GM10266 (cell line): ENCODE results near the gene TMEM204.

Experiments used
- DNase-seq: peaks from one replicate; pipeline ENCODE4 v3.0.0; 2012; ENCODE audit errors: extremely low spot score
- TF ChIP-seq, protein P1 (sequence below): IDR thresholded peaks from 2 replicates; pipeline ENCODE4 v1.5.1; 2012; ENCODE audit warnings: mild to moderate bottlenecking, low read depth; ENCODE audit not compliant: control insufficient read depth, insufficient read depth; ENCODE audit errors: missing control alignments

Gene TMEM204

DNA sequence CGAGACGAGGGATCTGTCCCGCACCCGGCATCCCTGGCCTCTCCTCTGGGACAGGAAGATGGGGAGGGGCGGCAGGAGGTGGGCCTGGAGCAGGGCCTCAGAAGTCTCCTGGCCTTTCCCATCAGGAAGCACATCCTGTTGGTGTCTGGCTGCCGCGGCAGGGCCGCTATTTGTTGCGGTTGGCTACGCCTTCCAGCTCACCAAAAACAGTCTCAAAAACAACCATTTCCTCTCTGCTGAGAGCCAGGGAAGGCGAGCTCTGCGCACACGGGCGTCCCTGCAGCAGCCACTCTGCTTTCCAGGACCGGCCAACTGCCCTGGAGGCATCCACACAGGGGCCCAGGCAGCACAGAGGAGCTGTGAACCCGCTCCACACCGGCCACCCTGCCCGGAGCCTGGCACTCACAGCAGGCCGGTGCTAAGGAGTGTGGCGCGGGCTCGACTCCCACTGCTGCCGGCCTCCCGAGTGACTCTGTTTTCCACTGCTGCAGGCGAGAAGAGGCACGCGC lies at the start of gene TMEM204:
Gene TMEM204, plus strand, starts transcription at position 224 of the 509 bp plus-strand sequence. CDS start 610 bp downstream, outside the sequence.
- DNase-seq = no peak
- TF ChIP-seq, protein P1, sequence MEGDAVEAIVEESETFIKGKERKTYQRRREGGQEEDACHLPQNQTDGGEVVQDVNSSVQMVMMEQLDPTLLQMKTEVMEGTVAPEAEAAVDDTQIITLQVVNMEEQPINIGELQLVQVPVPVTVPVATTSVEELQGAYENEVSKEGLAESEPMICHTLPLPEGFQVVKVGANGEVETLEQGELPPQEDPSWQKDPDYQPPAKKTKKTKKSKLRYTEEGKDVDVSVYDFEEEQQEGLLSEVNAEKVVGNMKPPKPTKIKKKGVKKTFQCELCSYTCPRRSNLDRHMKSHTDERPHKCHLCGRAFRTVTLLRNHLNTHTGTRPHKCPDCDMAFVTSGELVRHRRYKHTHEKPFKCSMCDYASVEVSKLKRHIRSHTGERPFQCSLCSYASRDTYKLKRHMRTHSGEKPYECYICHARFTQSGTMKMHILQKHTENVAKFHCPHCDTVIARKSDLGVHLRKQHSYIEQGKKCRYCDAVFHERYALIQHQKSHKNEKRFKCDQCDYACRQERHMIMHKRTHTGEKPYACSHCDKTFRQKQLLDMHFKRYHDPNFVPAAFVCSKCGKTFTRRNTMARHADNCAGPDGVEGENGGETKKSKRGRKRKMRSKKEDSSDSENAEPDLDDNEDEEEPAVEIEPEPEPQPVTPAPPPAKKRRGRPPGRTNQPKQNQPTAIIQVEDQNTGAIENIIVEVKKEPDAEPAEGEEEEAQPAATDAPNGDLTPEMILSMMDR = no peak

DNA sequence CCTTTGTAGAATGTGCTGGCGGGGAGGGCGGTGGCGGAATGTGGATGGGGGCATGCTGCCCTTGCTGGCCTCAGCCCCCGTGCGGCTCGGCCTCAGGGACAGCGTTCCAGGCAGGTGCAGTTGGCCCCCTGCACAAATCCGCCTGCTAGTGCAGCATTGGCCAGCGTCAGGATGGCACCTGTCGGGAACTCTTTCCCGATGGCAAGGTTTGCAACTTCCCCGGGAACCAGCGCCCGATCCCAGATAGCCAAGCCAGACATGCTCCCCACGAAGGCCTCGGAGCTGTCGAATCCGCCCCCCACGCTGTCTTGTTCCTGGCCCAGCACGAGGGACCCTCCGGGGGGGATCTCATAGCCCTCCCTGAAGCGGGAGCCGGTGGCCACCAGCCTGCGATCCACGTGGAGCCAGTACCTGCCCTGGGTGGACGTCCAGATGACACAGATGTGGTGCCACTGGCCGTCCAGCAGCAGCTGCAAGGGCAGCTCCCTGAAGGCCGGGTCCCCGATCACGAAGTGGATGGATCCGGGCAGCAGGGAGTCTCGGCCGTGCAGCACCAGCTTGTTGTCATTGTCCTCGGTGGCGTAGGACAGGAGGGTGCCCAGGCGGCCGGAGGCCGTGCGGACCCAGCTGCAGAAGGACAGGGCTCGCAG lies 47.5 kb upstream of the TMEM204 start:
- TF ChIP-seq, protein P1 = no peak
- DNase-seq = no peak

DNA sequence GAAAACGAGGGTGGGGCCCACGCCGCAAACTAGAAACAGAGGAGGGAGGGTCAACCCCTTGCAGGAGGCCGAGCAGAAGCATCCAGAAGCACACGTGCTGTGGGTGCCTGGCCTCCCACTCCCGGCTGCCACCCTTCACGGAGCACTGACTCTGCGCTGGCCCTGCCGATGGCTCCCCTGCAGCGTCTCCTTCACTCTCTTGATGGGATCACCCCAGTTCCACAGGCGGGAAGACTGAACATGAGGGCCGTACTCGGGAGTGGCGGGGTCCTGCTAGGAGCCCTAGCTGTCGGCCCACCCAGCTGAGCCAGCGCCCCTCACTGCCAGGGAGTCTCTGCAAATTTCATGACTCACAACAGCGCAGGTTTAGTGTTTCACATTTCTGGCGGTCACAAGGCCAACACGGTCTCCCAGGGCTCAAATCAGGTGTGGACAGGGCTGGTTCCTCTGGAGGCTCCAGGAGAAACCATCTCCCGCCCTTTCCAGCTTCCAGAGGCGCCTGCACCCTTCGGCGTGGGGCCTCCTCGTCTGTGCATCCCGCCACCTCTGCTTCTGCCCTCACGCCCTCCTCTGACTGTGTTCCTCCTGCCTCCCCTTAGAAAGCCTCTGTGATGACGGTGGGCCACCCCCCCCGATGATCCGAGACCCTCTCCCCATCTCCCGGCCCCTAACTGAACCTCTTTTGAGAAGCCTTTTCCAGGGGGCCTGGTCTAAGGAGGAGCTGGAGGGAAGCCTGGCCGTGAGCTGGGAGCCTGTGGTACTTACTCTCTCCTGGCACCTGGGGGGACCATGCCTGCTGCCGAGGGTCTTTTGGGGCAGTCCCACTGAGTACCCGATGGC lies 46.7 kb upstream of the TMEM204 start:
- no peak for DNase-seq
- TF ChIP-seq, protein P1 = no peak

DNA sequence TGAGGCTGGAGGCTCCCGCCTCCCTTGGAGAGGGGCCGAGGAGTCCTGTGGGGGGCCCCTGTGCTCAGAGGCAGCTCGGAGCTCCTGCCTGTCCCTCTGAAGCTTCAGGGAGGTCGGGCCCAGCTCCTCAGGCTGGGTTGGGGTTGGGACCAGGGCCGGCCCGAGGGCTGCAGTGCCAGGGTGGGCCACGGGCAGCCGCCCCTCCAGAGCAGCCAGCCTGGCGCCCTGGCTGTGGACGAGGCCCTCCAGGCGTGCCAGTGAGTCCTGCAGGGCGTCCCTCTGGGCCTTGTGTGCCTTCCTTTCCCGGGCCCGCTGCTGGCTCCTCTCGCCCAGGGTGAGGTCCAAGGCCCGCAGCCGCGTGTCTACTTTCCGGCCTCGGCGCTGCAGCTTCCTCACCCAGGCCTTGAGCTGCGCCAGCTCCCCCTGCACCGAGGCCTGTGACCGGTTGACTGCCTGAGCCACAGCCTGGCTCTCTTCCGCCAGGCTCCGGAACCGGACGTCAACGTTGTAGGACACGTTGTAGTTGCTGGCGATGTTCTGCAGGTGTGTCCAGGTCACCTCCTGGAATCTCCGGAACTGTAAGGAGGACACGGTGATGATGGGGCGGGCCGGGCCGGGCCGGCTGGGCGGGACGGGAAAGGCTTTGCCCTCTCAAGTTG lies 45.9 kb upstream of the TMEM204 start:
- TF ChIP-seq, protein P1 = no peak
- no peak for DNase-seq

DNA sequence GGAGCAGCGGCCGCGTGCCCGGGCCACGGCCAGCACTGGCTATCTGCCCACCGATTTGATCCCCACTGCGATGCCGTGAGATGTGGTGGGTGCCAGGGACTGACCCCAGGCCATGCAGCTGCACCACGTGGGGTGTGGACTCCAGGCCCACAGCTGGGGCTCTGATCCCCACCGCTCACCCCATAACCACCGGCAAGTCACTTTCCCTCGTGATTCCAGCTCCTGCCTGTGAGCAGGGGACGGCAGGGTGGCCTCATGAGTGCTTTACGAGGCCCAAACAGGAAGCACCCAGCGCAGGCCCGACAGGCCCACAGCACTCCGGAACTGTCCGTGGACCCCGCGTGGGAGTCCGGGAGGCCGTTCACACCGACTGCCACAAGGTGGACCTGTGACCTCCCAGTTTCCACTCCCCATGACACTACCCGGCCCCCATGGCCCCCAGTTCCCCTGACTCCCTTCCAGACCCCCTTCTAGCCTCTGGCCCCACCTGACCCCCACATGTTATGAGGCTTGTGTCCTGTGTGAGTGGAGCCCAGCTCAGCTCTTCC lies 45.3 kb upstream of the TMEM204 start:
- DNase-seq = no peak
- TF ChIP-seq, protein P1 = no peak

DNA sequence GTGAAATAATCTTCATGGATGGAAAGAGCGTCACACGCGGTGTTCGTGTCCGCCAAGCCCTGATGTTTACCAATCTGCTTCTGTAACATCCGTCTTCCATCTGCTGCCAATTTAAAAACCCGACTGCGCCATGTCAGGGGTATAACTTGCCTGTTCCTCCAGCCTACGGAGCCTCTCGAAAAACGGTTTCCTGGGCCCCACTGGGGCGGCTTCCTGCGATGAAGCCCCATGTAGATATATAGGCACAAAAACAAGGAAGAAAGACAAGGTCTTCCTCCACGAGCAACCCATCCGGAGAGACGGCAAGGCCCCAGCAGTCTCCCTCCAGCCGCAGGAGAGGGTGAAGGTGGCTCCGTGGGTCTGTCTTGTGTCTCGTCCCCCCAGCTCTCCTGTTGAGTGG lies 44.8 kb upstream of the TMEM204 start, which contains the start of gene PTX4:
Gene PTX4, minus strand, starts transcription at position 326 of the 400 bp plus-strand sequence. Its CDS starts 35 bp downstream, at position 291.
- no peak for DNase-seq
- TF ChIP-seq, protein P1 = no peak
